Natural killer cell (primary cell): Measurements from ENCODE around the gene KCND2. TPM values are rescaled to one million over a fixed set of nuclear protein-coding genes. Genes with fewer than 3 reads are reported as not detected.

Experiments
- ATAC-seq, 3 donors: fragments of 150-1000 bp in 2 of 3; fragments of 200-7000 bp in 1 of 3; cut with Tn5 transposase; 1 replicate in 1 of 3; 2 replicates in 2 of 3; pipeline ENCODE4 v1.10.0; 2021; ENCODE audit warnings: mild to moderate bottlenecking in 2 of 3, moderate library complexity in 2 of 3
- DNase-seq, 2 donors: peaks; one replicate each; pipeline versions ENCODE4 v3.0.0 to v3.0.0-alpha.2; 2013 to 2021; ENCODE audit warnings: mixed read lengths in 1 of 2
- H3K27ac ChIP-seq: one replicate; pipeline ENCODE4 v1.5.1; 2013; ENCODE audit warnings: mild to moderate bottlenecking, low read length
- H3K27me3 ChIP-seq: one replicate; pipeline ENCODE4 v1.6.1; 2013; ENCODE audit warnings: low read length; ENCODE audit not compliant: control insufficient read depth, insufficient read depth
- H3K36me3 ChIP-seq: one replicate; pipeline ENCODE4 v1.6.1; 2013; ENCODE audit warnings: low read length; ENCODE audit not compliant: control insufficient read depth, insufficient read depth
- H3K4me1 ChIP-seq: one replicate; pipeline ENCODE4 v1.6.1; 2013; ENCODE audit warnings: low read length; ENCODE audit not compliant: control insufficient read depth, insufficient read depth
- H3K4me3 ChIP-seq: one replicate; pipeline ENCODE4 v1.5.1; 2013; ENCODE audit warnings: low read length
- H3K9me3 ChIP-seq: one replicate; pipeline ENCODE4 v1.6.1; 2013; ENCODE audit warnings: low read length; ENCODE audit not compliant: control insufficient read depth, insufficient read depth
- H3K27ac Mint-ChIP-seq, 2 donors: one replicate each; pipeline ENCODE4 v1.8.0; 2022; ENCODE audit warnings: mild to moderate bottlenecking in 2 of 2, mixed read lengths in 2 of 2, moderate library complexity in 1 of 2
- H3K27me3 Mint-ChIP-seq, 2 donors: one replicate each; pipeline ENCODE4 v1.8.0; 2022; ENCODE audit warnings: low read depth in 2 of 2, mixed read lengths in 2 of 2
- H3K36me3 Mint-ChIP-seq: one replicate; pipeline ENCODE4 v1.8.0; 2022; ENCODE audit warnings: mixed read lengths
- H3K4me1 Mint-ChIP-seq, 2 donors: one replicate each; pipeline ENCODE4 v1.8.0; 2022; ENCODE audit warnings: mixed read lengths in 2 of 2
- H3K4me3 Mint-ChIP-seq: one replicate; pipeline ENCODE4 v1.8.0; 2022; ENCODE audit warnings: mild to moderate bottlenecking, moderate library complexity, mixed read lengths
- H3K9me3 Mint-ChIP-seq, 2 donors: one replicate each; pipeline ENCODE4 v1.8.0; 2022; ENCODE audit warnings: mixed read lengths in 2 of 2
- WGBS: methylation state at CpG from one replicate; pipeline ENCODE4 v1.1.7; 2013; ENCODE audit warnings: missing lambda C conversion rate; ENCODE audit not compliant: insufficient coverage; 5-methylcytosine and 5-hydroxymethylcytosine counted together
- intact Hi-C: fragments of 100-400 bp; cut with micrococcal nuclease; formaldehyde crosslinking; loops from one replicate; pipeline ENCODE4 v1.14.2; 2022
- total RNA-seq, 4 donors: library from RNA; stranded (reverse); fragments of 120-200 nt in 1 of 4; gene quantifications; one replicate each; pipeline versions ENCODE4 v1.2.3 to v1.2.4, GENCODE V29; 2013 to 2022
- TF ChIP-seq, protein P1 (sequence below): fragments of 200-600 bp; IDR thresholded peaks from one replicate; pipeline ENCODE4 v1.8.0; 2022; ENCODE audit warnings: antibody characterized with exemption

KCND2 gene
- total RNA-seq, 3 donors from 2014 or later (not counting 1 experiment from before 2014, with no cell fraction given) = not detected

DNA sequence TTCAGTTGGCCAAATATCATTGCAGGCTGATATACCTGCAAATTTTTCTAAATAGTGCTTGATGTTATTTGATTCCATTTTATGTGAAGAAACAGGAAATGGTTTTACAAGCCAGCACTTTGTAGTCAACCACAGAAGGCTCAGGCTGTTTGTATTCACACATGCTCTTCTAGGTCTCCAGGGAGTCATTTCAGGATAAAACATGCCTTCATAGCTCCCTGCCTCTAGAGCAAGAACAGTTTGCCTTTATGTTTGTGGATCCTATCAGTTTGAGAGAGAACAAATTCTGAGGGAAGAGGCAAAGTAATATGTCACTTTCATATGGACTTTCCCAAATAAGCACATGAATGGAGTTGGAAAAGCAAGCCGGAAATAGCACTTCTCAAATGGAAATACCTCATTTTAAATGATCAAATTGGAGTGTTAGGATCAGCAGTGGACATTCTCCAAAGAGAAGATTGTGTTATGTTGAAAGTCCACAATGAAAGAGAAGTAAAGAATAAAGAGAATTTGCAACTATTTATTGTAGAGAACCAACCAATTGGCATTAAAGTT is 277.6 kb downstream of the KCND2 start:
- intact Hi-C loops = no loop called here
- Mint-ChIP-seq H3K36me3 (no peaks in the 10 kb centered on the region), H3K4me3 (no peak overlapping the region), H3K4me1 (no peaks in the 10 kb centered on the region), H3K9me3 (peaks cover 6 to 8% of the 10 kb centered on the region in 2 donors), H3K27ac (no peak overlapping the region), H3K27me3 (no peaks in the 10 kb centered on the region)
- Histone ChIP-seq H3K4me1 (no peaks in the 10 kb centered on the region), H3K9me3 (no peaks in the 10 kb centered on the region), H3K36me3 (no peaks in the 10 kb centered on the region), H3K27ac (no peak overlapping the region), H3K27me3 (no peaks in the 10 kb centered on the region), H3K4me3 (no peak overlapping the region)
- no peak for DNase-seq
- 100% methylated on average over 1 of the region's 1 CpG for WGBS
- TF ChIP-seq, protein P1, sequence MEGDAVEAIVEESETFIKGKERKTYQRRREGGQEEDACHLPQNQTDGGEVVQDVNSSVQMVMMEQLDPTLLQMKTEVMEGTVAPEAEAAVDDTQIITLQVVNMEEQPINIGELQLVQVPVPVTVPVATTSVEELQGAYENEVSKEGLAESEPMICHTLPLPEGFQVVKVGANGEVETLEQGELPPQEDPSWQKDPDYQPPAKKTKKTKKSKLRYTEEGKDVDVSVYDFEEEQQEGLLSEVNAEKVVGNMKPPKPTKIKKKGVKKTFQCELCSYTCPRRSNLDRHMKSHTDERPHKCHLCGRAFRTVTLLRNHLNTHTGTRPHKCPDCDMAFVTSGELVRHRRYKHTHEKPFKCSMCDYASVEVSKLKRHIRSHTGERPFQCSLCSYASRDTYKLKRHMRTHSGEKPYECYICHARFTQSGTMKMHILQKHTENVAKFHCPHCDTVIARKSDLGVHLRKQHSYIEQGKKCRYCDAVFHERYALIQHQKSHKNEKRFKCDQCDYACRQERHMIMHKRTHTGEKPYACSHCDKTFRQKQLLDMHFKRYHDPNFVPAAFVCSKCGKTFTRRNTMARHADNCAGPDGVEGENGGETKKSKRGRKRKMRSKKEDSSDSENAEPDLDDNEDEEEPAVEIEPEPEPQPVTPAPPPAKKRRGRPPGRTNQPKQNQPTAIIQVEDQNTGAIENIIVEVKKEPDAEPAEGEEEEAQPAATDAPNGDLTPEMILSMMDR = no peak
- no peak for ATAC-seq

DNA sequence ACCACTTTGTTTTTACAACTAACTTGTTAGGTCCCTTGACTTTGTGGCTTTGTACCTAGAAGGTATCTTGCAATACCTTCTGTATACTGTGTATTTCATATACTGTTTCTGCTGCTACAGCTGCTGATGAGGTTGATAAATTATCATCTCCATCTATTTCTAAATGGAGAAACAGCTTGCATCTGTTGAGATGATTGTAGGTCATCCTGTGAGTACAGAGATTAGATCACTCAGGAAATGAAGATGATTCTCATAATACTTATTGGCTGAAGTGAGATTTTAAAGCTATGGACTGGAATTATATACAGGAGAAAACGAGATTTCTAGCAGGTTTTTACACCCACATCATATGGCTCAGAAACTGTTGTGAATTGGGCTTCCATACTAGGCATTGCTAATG is 280.5 kb downstream of the KCND2 start:
- no peak for DNase-seq
- Histone ChIP-seq H3K27me3 (no peaks in the 10 kb centered on the region), H3K36me3 (no peaks in the 10 kb centered on the region), H3K4me1 (no peaks in the 10 kb centered on the region), H3K9me3 (no peaks in the 10 kb centered on the region), H3K27ac (no peak overlapping the region), H3K4me3 (no peak overlapping the region)
- no peak overlapping the region for H3K4me3 Mint-ChIP-seq
- TF ChIP-seq, protein P1 = no peak
- intact Hi-C loops = no loop called here
- H3K4me1 Mint-ChIP-seq = no peaks in the 10 kb centered on the region
- no peaks in the 10 kb centered on the region for H3K36me3 Mint-ChIP-seq
- WGBS = no CpG with 5 or more reads among the region's 1 CpG
- H3K9me3 Mint-ChIP-seq = peaks cover 6 to 7% of the 10 kb centered on the region in 2 donors
- H3K27me3 Mint-ChIP-seq = no peaks in the 10 kb centered on the region
- no peak overlapping the region for H3K27ac Mint-ChIP-seq
- no peak for ATAC-seq

- Histone ChIP-seq H3K4me1 (no peaks in the 10 kb centered on the region), H3K27ac (no peak overlapping the region), H3K27me3 (no peaks in the 10 kb centered on the region), H3K9me3 (no peaks in the 10 kb centered on the region), H3K4me3 (no peak overlapping the region), H3K36me3 (no peaks in the 10 kb centered on the region)
- no peaks in the 10 kb centered on the region for H3K4me1 Mint-ChIP-seq
- no peak overlapping the region for H3K4me3 Mint-ChIP-seq
- ATAC-seq (no peak), DNase-seq (no peak)
- H3K27me3 Mint-ChIP-seq = no peaks in the 10 kb centered on the region
- peaks cover 2% of the 10 kb centered on the region in 2 donors for H3K9me3 Mint-ChIP-seq
- H3K27ac Mint-ChIP-seq = no peak overlapping the region
- H3K36me3 Mint-ChIP-seq = no peaks in the 10 kb centered on the region
- intact Hi-C loops = no loop called here
- TF ChIP-seq, protein P1 = no peak
Measured at GRCh38 chr7:120554960-120555571, 282.1 kb downstream of the KCND2 start.

DNA sequence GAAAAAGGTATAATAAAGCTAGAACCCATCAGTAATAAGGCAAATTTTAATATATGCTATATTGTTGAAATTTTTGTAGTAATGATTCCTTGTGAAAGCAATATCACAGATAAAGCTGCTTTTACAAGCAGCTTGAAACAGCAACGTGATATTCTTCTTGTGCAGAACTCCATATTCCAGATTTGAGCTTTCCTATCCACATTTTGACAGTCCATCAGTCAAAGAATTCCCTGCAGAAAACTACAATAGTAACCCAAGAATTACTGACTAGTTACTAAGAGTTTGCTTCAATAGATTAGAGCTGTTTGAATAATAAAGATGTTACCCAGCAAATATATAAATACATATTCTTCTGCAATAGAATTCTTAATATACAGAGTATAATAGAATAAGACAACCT is 291.2 kb downstream of the KCND2 start:
- no peak overlapping the region for H3K4me3 ChIP-seq
- 50% methylated on average over 1 of the region's 1 CpG for WGBS
- no peak overlapping the region for H3K27ac Mint-ChIP-seq
- H3K36me3 Mint-ChIP-seq = no peaks in the 10 kb centered on the region
- H3K36me3 ChIP-seq = no peaks in the 10 kb centered on the region
- H3K4me1 Mint-ChIP-seq = no peaks in the 10 kb centered on the region
- intact Hi-C loops = no loop called here
- no peaks in the 10 kb centered on the region for H3K27me3 Mint-ChIP-seq
- peaks cover 5 to 9% of the 10 kb centered on the region in 2 donors for H3K9me3 Mint-ChIP-seq
- H3K4me3 Mint-ChIP-seq = no peak overlapping the region
- TF ChIP-seq, protein P1 = no peak
- H3K9me3 ChIP-seq = no peaks in the 10 kb centered on the region
- ATAC-seq (no peak), DNase-seq (no peak)
- H3K27ac ChIP-seq = no peak overlapping the region
- H3K27me3 ChIP-seq = no peaks in the 10 kb centered on the region
- no peaks in the 10 kb centered on the region for H3K4me1 ChIP-seq
